COLO668 (cell line): ENCODE results near the gene CHADL.

Experiments
- DNase-seq: peaks from one replicate; lab custom pipeline; 2025; ENCODE audit not compliant: unreplicated experiment; lab: John Stamatoyannopoulos, UW

CHADL gene

GRCh38 chr22:41234815-41235695, 5.7 kb downstream of the CHADL start:
- DNase-seq: no peak

GRCh38 chr22:41231369-41231768, 9.4 kb downstream of the CHADL start:
- DNase-seq: no peak

GRCh38 chr22:41230401-41230785, 10.3 kb downstream of the CHADL start:
- no peak for DNase-seq

- DNase-seq: no peak
Observed at GRCh38 chr22:41229730-41230400, 10.9 kb downstream of the CHADL start.

GRCh38 chr22:41229215-41229614, 11.5 kb downstream of the CHADL start:
- no peak for DNase-seq

- no peak for DNase-seq
Observed at GRCh38 chr22:41226723-41227655, 13.7 kb downstream of the CHADL start.

- DNase-seq: no peak
Observed at GRCh38 chr22:41223535-41223934, 17.2 kb downstream of the CHADL start.

- no peak for DNase-seq
Observed at GRCh38 chr22:41222846-41223507, 17.8 kb downstream of the CHADL start.

- DNase-seq: no peak
Observed at GRCh38 chr22:41217553-41218157, 23.1 kb downstream of the CHADL start.

- no peak for DNase-seq
Observed at GRCh38 chr22:41216984-41217383, 23.7 kb downstream of the CHADL start.

- no peak for DNase-seq
Observed at GRCh38 chr22:41215926-41216325, 24.8 kb downstream of the CHADL start.

- DNase-seq: no peak
Observed at GRCh38 chr22:41215409-41215808, 25.3 kb downstream of the CHADL start.

GRCh38 chr22:41206719-41207118, 34.0 kb downstream of the CHADL start:
- no peak for DNase-seq

GRCh38 chr22:41204992-41205900, 35.5 kb downstream of the CHADL start, which contains the start of gene L3MBTL2:
Gene L3MBTL2 (plus strand): TSS chr22:41205312. CDS start chr22:41205363, 51 bp downstream.
- DNase-seq: peak; percentile 98

- DNase-seq: no peak
Observed at GRCh38 chr22:41204066-41204465, 36.7 kb downstream of the CHADL start.

GRCh38 chr22:41203118-41203517, 37.6 kb downstream of the CHADL start:
- DNase-seq: no peak

GRCh38 chr22:41201141-41201540, 39.6 kb downstream of the CHADL start:
- DNase-seq: no peak

- DNase-seq: peak; percentile 35
Observed at GRCh38 chr22:41198027-41198580, 42.6 kb downstream of the CHADL start.
